GM12878 (cell line): ENCODE data around the gene TMEM17. TPM values are rescaled to one million over a fixed set of nuclear protein-coding genes. Genes with fewer than 3 reads are reported as not detected.

Experiments used
- BMI1 ChIP-seq: fragments of 450-650 bp; IDR thresholded peaks from 2 replicates; pipeline ENCODE4 v1.6.1; 2016; ENCODE audit warnings: mild to moderate bottlenecking, moderate library complexity, borderline replicate concordance
- BRCA1 ChIP-seq: IDR thresholded peaks from 2 replicates; pipeline ENCODE4 v1.6.1; 2011; ENCODE audit warnings: low read depth, low read length, improper control_type of control experiment
- CREM ChIP-seq: IDR thresholded peaks from 2 replicates; pipeline ENCODE4 v1.6.1; 2014; ENCODE audit warnings: antibody characterized with exemption, low read depth
- GATAD2B ChIP-seq: fragments of 450-650 bp; conservative IDR thresholded peaks from 2 replicates; pipeline ENCODE4 v1.6.1; 2017; ENCODE audit warnings: low read depth, mild to moderate bottlenecking, moderate library complexity
- HDAC2 ChIP-seq: fragments of 200-600 bp; sonication (generic); IDR thresholded peaks from 2 replicates; pipeline ENCODE4 v1.6.1; 2017
- HDAC6 ChIP-seq: fragments of 200-600 bp; sonication (generic); IDR thresholded peaks from one replicate; pipeline ENCODE4 v1.8.0; 2017; ENCODE audit warnings: antibody characterized with exemption; ENCODE audit not compliant: unreplicated experiment
- IKZF1 ChIP-seq: fragments of 450-650 bp; conservative IDR thresholded peaks from 2 replicates; pipeline ENCODE4 v1.6.1; 2017; ENCODE audit warnings: antibody characterized with exemption, mild to moderate bottlenecking
- KLF5 ChIP-seq: fragments of 450-650 bp; IDR thresholded peaks from 2 replicates; pipeline ENCODE4 v1.6.1; 2014; ENCODE audit warnings: mild to moderate bottlenecking; ENCODE audit not compliant: partially characterized antibody
- LARP7 ChIP-seq: fragments of 450-650 bp; IDR thresholded peaks from 2 replicates; pipeline ENCODE4 v1.6.1; 2017; ENCODE audit warnings: mild to moderate bottlenecking
- MYC ChIP-seq: IDR thresholded peaks from 2 replicates; pipeline ENCODE4 v1.6.1; 2011; ENCODE audit warnings: mild to moderate bottlenecking, low read length, moderate library complexity, inconsistent platforms; ENCODE audit not compliant: insufficient read depth, insufficient replicate concordance, insufficient read length, severe bottlenecking
- NFXL1 ChIP-seq: fragments of 450-650 bp; IDR thresholded peaks from 2 replicates; pipeline ENCODE4 v1.6.1; 2017; ENCODE audit warnings: antibody characterized with exemption, mild to moderate bottlenecking, borderline replicate concordance
- NR2C1 ChIP-seq: fragments of 450-650 bp; IDR thresholded peaks from 2 replicates; pipeline ENCODE4 v1.6.1; 2017; ENCODE audit warnings: antibody characterized with exemption, mild to moderate bottlenecking, moderate library complexity
- POLR2AphosphoS2 ChIP-seq: IDR thresholded peaks from 2 replicates; pipeline ENCODE4 v1.6.1; 2011; ENCODE audit warnings: low read depth, mild to moderate bottlenecking, low read length, improper control_type of control experiment, moderate library complexity
- RAD21 ChIP-seq: IDR thresholded peaks from 2 replicates; pipeline ENCODE4 v1.6.1; 2011; ENCODE audit warnings: mild to moderate bottlenecking, low read depth, low read length, moderate library complexity; ENCODE audit not compliant: insufficient read depth
- RB1 ChIP-seq: fragments of 450-650 bp; formaldehyde crosslinking; IDR thresholded peaks from 2 replicates; pipeline ENCODE4 v1.6.1; 2017; ENCODE audit warnings: mild to moderate bottlenecking, borderline replicate concordance
- RCOR1 ChIP-seq: conservative IDR thresholded peaks from 2 replicates; pipeline ENCODE4 v1.6.1; 2012; ENCODE audit warnings: low read depth, low read length, improper control_type of control experiment
- RUNX3 ChIP-seq: IDR thresholded peaks from 2 replicates; pipeline ENCODE4 v1.6.1; 2012; ENCODE audit warnings: low read length, inconsistent platforms
- STAT3 ChIP-seq: IDR thresholded peaks from 2 replicates; pipeline ENCODE4 v1.6.1; 2011; ENCODE audit warnings: low read depth, low read length, improper control_type of control experiment
- TAF1 ChIP-seq: IDR thresholded peaks from 2 replicates; pipeline ENCODE4 v1.6.1; 2011; ENCODE audit warnings: mild to moderate bottlenecking, low read depth, low read length, borderline replicate concordance
- TARDBP ChIP-seq: IDR thresholded peaks from 2 replicates; pipeline ENCODE4 v1.6.1; 2016; ENCODE audit warnings: borderline replicate concordance
- YY1 ChIP-seq: IDR thresholded peaks from 2 replicates; pipeline ENCODE4 v1.6.1; 2011; ENCODE audit warnings: low read depth, mild to moderate bottlenecking, low read length
- ZSCAN29 ChIP-seq: fragments of 450-650 bp; IDR thresholded peaks from 2 replicates; pipeline ENCODE4 v1.6.1; 2017; ENCODE audit warnings: mild to moderate bottlenecking, moderate library complexity
- polyA plus RNA-seq, 11 experiments: library from polyadenylated mRNA; depleted of rRNA in 4 of 11; unstranded in 6 of 11; stranded (reverse) in 5 of 11; fragments of >200 nt; fragmentation: Nextera tagmentation in 4 of 11; fragmentation: Illumina TruSeq in 1 of 11; extraction: Ambion mirVana in 4 of 11; extraction: Trizol in 1 of 11; gene quantifications; 1 replicate in 1 of 11; 2 replicates in 10 of 11; pipeline versions ENCODE4 v1.2.1 to v1.2.3, GENCODE V29; 2011 to 2016; ENCODE audit warnings: inconsistent platforms in 2 of 11, missing spikeins in 2 of 11, low read depth in 1 of 11
- total RNA-seq, 4 experiments: library from RNA; depleted of rRNA in 3 of 4; stranded (reverse); fragments of >200 nt in 3 of 4; fragmentation: Illumina TruSeq in 1 of 4; extraction: Trizol in 1 of 4; gene quantifications; 2 replicates each; pipeline versions ENCODE4 v1.2.1 to v1.2.3, GENCODE V29; 2013 to 2021
- TF ChIP-seq, protein P1 (sequence below): fragments of 450-650 bp; conservative IDR thresholded peaks from 2 replicates; pipeline ENCODE4 v1.6.1; 2017; ENCODE audit warnings: mild to moderate bottlenecking, moderate library complexity
- TF ChIP-seq, protein P2 (sequence below): IDR thresholded peaks from 2 replicates; pipeline ENCODE4 v1.6.1; 2011; ENCODE audit warnings: borderline replicate concordance, low read depth, mild to moderate bottlenecking, moderate library complexity, low read length; ENCODE audit not compliant: insufficient read depth, poor library complexity, severe bottlenecking
- TF ChIP-seq, protein P3 (sequence below): fragments of 450-650 bp; IDR thresholded peaks from 2 replicates; pipeline ENCODE4 v1.6.1; 2018; ENCODE audit warnings: borderline replicate concordance, mild to moderate bottlenecking; ENCODE audit not compliant: partially characterized antibody
- TF ChIP-seq, protein P4 (sequence below): IDR thresholded peaks from 2 replicates; pipeline ENCODE4 v1.6.1; 2012; ENCODE audit warnings: low read depth, low read length, improper control_type of control experiment

The TMEM17 gene
- total and polyA plus RNA-seq, 10 of the 15 experiments (the other 5 are each of a cell fraction or from before 2014, with no cell fraction given), result 0.87 to 2.6 (median 1.4) TPM

DNA sequence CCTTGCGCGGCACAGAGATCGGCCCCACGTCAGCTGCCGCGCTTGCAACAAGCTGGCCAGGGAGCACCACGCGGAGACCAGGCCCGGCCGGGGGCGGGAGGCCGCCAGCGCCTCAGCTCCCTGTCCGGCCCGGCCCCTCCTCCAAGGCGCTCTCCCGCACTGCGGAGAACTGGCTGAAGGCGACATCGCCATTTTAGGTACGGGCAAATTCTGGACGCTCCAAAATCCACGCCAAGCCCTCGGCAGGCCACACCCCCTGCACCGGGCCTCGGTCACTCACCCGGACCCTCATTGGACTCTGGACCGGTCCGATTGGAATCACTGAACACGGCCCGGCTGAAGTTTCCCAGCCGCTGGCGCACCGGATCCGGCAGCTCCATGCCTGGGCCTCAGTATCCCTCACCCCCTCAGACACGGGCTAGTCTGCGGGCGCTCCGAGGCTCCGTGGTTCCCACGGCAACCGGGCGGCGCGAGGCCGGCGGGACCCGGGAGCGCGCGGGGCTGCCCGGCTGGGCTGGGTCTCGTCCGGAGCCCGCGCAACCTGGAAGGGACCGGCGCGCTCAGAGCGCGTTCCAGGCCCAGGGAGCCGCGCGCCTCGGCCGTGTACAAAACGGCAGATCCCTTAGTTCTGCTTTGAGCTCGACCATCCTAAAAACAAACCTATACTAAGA is at the start of gene TMEM17 (continued):
- TF ChIP-seq MYC (no peak), BMI1 (0 out of 2 replicates have a peak, but pooled peaks have one; percentile 35), TARDBP (peak; percentile 53; the same call in 1 of the 2 replicates), NFXL1 (peak; percentile 25; the same call in 1 of the 2 replicates), IKZF1 (peak; percentile 81), STAT3 (no peak), HDAC2 (peak; percentile 97), RUNX3 (peak; percentile 26; the same call in 1 of the 2 replicates), GATAD2B (peak; percentile 75; the same call in 1 of the 2 replicates), NR2C1 (peak; percentile 29; the same call in 1 of the 2 replicates), CREM (peak; percentile 68; the same call in 1 of the 2 replicates), RCOR1 (no peak), ZSCAN29 (no peak), BRCA1 (no peak), RB1 (peak; percentile 70; the same call in 1 of the 2 replicates), POLR2AphosphoS2 (no peak), YY1 (peak; percentile 100), LARP7 (peak; percentile 83; the same call in 1 of the 2 replicates), KLF5 (peak; percentile 39), HDAC6 (peak; percentile 99), RAD21 (0 out of 2 replicates have a peak, but pooled peaks have one; percentile 4), TAF1 (peak; percentile 14; the same call in 1 of the 2 replicates)
- TF ChIP-seq, protein P1, sequence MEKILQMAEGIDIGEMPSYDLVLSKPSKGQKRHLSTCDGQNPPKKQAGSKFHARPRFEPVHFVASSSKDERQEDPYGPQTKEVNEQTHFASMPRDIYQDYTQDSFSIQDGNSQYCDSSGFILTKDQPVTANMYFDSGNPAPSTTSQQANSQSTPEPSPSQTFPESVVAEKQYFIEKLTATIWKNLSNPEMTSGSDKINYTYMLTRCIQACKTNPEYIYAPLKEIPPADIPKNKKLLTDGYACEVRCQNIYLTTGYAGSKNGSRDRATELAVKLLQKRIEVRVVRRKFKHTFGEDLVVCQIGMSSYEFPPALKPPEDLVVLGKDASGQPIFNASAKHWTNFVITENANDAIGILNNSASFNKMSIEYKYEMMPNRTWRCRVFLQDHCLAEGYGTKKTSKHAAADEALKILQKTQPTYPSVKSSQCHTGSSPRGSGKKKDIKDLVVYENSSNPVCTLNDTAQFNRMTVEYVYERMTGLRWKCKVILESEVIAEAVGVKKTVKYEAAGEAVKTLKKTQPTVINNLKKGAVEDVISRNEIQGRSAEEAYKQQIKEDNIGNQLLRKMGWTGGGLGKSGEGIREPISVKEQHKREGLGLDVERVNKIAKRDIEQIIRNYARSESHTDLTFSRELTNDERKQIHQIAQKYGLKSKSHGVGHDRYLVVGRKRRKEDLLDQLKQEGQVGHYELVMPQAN, result peak; percentile 64; the same call in 1 of the 2 replicates
- TF ChIP-seq, protein P2, sequence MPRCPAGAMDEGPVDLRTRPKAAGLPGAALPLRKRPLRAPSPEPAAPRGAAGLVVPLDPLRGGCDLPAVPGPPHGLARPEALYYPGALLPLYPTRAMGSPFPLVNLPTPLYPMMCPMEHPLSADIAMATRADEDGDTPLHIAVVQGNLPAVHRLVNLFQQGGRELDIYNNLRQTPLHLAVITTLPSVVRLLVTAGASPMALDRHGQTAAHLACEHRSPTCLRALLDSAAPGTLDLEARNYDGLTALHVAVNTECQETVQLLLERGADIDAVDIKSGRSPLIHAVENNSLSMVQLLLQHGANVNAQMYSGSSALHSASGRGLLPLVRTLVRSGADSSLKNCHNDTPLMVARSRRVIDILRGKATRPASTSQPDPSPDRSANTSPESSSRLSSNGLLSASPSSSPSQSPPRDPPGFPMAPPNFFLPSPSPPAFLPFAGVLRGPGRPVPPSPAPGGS, result no peak
- TF ChIP-seq, protein P3, sequence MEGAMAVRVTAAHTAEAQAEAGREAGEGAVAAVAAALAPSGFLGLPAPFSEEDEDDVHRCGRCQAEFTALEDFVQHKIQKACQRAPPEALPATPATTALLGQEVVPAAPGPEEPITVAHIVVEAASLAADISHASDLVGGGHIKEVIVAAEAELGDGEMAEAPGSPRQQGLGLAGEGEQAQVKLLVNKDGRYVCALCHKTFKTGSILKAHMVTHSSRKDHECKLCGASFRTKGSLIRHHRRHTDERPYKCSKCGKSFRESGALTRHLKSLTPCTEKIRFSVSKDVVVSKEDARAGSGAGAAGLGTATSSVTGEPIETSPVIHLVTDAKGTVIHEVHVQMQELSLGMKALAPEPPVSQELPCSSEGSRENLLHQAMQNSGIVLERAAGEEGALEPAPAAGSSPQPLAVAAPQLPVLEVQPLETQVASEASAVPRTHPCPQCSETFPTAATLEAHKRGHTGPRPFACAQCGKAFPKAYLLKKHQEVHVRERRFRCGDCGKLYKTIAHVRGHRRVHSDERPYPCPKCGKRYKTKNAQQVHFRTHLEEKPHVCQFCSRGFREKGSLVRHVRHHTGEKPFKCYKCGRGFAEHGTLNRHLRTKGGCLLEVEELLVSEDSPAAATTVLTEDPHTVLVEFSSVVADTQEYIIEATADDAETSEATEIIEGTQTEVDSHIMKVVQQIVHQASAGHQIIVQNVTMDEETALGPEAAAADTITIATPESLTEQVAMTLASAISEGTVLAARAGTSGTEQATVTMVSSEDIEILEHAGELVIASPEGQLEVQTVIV, result no peak
- TF ChIP-seq, protein P4, sequence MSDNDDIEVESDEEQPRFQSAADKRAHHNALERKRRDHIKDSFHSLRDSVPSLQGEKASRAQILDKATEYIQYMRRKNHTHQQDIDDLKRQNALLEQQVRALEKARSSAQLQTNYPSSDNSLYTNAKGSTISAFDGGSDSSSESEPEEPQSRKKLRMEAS, result peak; percentile 22
